Inferior parietal cortex (tissue), 1 donor: ENCODE data around the gene THAP3.

ENCODE experiments used
- DNase-seq: peaks from one replicate; pipeline ENCODE4 v3.0.0-alpha.2; 2016; ENCODE audit errors: extremely low spot score

THAP3 gene

DNA sequence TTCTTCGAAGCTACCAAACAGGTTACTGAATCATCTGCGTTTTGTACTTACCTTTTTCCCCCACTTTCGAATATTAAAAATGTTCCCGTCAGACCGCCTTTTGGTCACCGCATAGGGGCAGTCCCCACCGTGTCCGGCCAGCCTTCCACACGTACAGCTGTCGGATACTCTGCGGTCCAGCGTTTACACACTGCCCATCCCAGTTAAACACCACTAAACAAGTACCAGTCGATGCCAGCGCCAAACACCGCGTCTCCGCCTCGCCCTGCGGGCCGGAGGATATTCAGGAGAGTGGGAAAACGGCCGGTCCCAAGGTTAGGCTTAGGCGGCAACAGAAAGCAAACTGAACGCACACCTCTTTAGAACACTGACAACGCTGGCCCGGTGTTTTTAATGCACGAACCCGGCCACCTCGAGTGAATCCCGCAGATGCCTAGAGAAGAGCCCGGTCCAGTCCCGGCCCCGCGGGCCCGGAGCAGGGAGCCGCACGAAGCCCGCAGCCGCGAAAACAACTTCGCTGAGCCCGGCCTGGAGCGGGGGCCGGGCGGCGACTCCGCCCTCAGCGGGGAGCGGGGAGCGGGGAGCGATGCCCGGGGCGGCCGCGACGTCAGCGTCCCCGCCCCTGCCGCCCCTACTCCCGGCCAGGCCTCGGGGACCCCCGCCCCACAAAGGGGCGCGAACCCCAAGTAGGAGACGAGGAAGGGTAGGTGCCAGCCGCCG, 11.9 kb upstream of the THAP3 start:
- peak; percentile 64 for DNase-seq

DNA sequence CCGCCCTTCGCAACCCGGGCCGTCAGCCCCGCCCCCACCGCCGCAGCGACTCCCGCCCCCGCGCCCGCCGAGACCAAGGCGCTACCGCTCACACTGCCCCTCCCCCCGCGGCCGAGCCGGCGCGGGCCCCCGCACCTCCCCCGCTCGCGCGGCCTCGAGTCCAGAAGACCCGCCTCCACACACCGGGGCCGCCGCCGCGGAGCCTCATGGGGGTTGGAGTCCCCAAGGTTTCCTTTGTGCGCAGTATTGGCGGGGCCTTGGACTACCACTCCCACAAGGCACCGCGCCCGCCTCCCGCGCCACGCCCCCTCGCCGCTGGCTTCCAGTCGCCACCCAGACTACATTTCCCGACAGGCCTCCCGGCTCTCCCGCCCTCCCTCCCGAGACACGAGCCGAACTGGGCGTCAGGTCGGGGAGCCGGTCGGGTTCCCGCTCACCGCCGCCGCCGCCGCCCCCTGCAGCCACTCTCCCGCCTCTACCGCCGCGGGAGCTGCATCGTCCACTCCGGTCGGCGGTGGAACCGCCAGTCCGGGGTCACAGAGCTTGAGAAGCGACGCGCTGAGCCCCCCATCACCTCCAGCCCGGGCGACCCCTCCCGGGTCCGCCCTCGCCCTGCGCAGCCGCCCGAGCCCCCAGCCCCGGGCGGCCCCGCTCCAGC, 11.2 kb upstream of the THAP3 start, which contains the start of gene PHF13:
TSS of gene PHF13 (plus strand) at position 371 of the 658 bp plus-strand sequence. CDS start 336 bp downstream, outside the sequence.
- peak; percentile 98 for DNase-seq

DNA sequence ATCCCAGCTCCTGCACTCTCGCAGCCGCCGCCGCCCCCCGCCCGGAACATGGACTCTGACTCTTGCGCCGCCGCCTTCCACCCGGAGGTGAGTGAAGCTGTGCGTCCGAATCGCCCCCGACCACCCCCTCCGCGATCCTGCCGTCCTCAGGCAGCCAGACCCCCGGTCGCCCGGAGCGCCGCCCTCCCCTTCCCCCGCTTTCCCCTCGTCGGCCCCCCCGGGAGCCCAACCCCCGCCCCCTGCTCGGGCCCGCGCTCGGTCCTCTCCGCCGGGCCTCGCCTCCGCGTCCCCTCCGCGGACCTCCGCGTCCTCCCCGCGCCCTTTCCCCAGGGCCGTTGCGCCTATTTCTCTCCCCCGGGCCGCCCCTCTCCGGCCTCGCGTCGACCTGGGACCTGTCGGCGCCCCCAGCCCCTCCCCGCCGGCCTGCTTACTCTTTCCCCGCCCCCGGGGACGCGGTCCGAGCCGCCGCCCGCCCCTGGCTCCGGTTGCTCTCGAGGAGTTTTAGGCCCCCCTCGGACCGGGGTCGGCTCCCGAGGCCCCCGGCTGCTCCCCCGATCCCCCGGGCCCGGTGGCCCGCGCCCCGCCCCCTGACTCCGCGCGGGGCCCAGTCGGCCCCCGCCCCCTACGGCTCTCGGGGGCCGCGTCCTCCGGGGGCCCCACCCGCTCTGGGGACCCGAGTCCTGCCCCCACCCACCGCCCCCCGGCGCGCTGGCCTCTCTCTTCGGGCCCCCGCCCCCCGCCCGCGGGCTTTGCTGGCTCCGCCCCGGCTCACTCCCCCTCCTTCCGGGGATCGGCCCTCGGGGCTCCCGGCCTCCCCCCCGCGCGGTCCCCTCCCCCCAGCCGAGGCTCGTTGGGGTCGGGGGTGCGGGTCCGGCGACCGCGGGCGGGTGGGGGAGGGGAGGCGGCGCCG, 10.4 kb upstream of the THAP3 start:
- DNase-seq, result no peak

DNA sequence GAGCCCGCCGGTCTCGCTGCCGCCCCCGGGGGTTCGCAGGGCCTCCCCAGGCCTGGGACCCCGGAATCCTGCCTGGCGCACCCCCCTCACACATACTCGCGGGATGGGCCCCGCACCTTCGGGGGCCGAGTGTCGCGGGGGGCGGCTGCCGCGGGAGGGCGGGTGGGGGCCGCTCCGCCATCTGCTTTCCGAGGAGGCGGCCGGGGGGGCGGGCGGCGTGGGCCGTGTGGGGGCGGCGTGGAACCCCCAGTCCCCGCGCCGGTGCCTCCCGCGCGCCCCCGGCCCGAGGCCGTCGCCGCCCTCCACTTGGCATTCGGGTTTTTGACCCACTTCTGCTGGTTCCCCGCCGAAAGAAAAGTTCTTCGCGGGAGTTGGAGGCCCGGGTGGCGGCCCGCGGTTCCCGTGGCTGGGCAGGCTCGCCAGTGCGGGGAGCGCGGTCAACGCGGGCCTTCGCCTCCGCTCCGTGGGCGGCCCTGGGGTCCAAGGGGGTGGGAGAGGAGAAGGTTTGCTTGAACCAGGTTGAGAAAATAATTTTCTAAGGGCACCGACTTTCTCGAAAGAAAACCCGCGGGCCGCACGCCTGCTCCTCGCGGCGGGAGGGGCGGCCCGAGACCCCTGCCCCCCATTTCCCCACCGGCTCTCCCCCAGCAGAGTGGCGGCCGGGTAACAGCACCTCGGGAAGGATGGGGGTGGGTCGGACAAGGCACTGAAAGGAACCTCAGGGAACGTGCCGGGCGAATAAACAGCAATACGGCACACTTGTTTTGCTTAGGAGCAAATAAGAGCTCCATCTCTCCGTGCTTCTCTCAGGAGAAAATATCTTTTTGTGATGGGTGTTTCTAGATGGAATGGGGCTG, 9.5 kb upstream of the THAP3 start:
- no peak for DNase-seq

DNA sequence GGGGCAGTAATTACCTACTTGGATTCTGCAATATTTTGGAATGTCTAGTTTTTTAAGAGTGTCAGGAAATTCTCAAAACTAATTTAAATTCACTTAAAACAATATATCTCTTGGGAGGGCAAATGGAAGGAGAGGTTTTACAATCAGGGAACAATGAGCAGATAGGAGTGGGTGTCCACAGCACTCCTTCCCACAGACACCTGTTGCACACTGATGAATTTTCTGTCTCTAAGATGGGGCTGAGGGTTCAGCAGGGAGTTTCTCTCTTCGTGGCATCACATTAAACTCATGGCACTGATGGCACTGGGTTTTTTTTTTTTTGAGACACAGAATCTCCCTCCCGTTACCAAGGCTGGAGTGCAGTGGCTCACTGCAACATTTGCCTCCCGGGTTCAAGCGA, 5.6 kb upstream of the THAP3 start:
- DNase-seq, result no peak

DNA sequence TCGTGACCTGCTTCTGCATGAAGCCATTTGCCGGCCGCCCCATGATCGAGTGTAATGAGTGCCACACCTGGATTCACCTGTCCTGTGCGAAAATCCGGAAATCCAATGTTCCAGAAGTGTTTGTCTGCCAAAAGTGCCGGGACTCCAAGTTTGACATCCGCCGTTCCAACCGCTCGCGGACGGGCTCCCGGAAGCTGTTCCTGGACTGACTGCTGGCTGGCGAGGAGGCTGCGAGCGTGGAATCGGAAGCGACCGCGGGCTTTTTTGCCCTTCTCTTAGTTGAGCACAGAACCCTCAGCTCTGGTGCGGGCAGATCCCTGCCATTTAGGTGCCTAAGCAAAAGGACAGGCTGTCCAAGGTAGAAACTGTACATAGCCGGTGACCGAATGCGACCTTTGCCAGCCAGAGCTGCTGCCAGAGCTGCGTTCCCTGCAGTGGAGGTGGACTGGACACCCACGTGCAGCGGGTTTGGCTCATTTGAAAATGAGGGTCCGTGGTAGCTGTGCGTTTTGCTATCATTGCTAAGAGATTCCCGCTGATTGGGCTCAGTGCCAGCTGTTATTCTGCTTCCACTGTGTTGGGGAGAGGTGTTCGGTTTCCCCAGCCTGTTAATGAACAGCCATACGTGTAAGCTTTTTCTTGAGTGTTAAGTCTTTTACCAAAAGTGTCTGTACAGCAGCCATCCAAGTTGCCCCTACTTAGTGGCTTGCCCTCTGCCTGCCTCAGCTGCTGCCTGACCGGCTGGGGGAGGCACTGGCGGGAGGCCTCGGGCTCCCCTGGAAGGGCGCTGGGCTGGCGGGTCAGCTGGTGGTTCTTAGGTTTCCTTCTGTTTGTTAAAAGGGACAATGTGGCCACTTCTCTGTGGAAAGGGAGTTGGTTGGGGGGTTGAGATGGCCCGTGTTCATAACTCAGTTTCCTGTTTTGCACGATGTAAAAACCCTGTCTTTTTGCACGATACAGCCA, 3.0 kb upstream of the THAP3 start:
- no peak for DNase-seq

DNA sequence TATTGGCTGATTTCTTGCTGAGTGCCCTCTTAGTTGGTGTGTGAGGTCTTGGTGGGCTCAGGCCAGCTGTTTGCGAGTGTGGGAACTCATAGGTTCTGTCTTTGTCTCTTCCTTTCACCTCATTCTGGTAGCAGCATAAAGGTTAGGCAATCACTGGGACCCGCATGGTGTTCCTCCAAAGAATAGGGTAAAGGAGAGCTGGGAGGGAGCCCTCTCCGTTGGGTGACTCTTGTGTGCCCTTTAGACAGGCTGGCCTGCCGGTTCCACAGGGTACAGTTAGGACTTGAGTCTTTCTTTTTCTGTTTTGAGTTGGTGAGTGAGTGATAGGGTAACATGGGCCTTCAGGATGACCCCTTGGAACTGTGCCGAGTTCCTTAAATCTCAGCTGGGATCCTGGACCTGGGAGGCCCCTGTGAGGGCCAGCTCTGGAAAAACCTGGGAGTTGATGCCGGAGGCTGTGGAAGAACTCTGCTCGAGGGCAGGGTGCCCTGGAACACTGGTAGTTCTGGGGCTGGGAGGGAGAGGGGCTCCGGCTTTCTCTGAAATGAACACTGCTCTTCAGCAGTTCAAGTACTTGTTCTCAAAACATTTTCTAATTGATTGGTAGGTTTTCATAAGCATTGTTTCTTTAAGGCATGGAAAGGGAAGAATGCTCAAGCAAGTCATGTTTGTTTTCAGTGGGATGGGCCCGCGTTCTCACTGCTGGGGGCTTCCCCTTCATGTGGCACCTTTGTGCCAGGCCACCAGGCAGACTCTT, 2.1 kb upstream of the THAP3 start:
- DNase-seq, result no peak

DNA sequence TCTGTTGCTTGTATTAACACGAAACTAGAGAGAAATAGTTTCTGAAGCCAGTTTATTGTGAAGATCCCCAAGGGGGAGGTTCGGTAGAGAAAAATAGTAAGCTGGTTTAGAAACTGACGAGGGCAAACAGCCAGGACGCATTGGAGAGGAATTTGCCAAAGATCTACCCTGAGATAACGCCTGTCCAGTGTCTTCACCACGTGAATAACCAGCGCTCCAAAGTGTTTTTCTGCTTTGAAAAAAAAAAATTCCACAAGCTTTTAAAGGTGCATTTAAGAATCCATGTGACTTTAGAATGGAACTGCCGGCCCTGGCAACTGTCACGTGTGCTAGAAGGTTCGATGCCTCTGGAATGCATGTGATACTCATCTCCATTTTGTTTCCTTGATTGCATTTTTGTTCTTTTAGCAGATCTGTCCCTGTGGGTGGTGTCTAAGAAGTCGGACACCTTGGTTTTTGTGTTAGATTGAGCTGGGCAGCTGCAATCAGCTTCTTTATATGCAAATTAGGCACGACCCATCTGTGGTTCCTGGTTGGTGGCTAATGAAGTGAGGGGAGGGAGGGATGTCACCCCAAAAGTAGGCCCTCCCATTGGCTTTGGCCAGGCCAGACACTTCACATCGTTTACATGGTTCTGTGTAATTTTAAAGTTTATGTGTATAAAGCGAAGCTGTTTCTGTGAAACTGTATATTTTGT, 1.3 kb upstream of the THAP3 start:
- DNase-seq, result no peak

DNA sequence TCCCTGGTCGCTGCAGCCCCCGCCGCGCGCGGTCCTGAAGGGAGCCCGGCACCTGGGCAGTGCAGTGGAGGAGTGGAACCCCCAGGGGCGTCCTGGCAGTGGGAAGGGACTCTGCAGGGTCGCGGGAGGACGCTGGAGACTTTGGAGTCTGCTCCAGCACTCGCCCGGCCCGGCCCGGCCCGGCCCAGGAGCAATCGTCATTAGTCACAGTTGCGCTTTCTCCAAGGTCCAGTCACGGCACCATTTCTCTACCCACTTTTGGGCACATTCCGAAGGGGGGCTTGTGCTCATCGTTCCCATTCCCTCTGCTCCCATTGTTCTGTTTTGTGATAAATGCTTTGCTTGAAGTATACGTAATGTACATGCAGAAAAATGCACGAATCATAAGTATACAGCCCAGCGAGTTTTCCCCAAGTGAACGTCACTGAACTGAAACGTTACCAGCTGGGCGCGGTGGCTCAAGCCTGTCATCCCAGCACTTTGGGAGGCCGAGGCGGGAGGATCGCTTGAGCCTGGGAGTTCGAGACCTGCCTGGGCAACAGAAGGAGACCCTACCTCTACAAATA, 999 bp downstream of the THAP3 start:
- no peak for DNase-seq

DNA sequence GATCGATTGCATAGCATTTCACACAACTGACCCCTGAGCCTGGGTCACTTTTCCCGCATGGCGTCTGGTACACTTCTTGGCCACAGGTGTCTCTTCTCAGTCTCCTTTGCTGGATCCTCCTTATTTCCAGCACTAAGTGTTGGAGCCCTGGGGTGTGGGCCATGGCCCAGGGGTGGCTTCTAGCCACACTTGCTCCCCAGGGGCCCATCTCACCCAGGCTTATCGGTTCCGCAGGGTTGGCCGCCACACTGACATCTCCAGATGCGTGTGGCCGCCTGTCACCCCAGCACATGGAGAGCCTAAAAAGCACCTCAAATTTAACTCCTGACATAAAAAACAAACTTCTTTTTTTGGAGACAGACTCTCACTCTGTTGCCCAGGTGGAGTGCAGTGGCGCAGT, 2.4 kb downstream of the THAP3 start:
- no peak for DNase-seq

DNA sequence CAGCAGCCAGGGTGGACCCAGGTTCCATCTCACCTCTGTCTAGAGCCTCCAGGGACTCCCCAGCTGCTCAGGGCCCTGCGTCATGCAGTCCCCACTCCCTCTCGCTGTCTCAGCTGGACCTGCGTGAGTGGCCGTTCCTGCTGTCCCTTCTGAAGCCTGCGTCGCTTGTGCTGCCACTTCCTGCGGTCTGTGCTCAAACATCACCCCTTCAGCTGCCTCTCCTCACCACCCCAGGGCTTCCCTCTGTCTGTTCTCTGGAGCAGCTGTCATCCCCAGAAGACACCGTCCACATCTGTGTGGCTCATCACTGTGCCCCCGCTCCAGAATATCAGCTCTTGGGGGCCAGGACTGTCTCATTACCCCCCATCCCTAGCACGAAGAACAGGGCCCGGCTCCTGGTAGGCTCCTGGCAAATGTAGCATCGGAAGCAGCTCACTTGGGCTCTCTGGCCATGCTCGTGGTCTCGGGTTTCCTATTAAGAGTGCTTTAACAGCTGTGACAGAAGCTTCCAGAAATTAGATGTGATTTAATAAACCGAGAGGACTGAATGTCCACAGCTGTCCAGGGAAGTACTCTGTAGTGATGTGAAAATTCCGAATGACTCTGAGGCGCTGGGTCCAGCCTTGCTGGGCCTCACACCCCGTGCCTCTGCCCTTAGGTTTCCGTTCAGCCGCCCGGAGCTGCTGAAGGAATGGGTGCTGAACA, 3.3 kb downstream of the THAP3 start:
- no peak for DNase-seq

DNA sequence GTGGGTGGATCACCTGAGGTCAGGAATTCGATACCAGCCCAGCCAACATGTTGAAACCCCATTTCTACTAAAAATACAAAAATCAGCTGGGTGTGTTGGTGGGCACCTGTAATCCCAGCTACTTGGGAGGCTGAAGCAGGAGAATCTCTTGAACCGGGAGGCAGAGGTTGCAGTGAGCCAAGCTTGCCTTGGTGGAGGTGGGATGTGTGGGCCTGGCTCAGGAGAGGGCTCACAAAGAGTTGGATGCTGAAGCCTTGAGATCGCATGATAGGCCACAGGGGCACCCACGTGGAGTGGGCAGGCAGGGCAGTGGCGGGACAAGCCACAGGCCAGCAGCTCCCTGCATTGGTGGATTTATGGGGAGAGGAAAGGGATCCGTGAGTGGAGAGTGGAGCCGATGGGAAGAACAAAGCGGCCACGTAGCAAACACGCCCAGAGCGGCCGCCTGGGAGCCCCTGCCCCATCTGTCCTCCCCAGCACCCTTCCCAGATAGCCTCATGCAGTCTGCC, 4.4 kb downstream of the THAP3 start:
- no peak for DNase-seq

DNA sequence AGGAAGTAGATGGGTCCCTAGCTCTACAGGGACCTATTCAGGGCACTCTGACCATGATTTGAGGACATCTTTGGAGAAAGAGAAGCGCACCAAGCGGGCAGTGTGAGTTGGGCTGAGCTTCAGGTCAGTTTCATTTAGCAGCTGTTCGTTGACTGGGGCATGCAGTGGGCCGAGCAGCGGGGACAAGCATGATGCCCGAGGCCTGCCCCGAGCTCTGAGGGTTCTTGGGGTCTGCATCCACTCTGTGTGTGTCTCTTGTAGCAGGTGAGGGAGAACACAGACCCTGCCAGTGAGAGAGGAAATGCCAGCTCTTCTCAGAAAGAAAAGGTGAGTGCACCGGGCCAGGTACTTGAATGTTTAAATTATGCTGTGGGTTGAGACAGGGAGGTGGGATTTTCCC, 5.4 kb downstream of the THAP3 start:
- no peak for DNase-seq

DNA sequence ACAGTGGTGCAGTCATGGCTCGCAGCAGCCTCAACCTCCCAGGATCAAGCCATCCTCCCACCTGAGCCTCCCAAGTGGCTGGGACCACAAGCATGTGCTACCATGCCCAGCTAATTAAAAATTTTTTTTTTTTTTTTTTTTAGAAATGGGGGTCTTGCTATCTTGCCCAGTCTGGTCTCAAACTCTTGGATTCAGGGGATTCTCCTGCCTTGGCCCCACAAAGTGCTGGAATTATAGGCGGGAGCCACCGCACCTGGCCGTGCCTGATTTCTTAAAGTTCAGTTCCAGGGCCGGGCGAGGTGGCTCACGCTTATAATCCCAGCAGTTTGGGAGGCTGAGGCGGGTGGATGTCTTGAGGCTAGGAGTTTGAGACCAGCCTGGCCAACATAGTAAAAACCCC, 6.4 kb downstream of the THAP3 start:
- no peak for DNase-seq

DNA sequence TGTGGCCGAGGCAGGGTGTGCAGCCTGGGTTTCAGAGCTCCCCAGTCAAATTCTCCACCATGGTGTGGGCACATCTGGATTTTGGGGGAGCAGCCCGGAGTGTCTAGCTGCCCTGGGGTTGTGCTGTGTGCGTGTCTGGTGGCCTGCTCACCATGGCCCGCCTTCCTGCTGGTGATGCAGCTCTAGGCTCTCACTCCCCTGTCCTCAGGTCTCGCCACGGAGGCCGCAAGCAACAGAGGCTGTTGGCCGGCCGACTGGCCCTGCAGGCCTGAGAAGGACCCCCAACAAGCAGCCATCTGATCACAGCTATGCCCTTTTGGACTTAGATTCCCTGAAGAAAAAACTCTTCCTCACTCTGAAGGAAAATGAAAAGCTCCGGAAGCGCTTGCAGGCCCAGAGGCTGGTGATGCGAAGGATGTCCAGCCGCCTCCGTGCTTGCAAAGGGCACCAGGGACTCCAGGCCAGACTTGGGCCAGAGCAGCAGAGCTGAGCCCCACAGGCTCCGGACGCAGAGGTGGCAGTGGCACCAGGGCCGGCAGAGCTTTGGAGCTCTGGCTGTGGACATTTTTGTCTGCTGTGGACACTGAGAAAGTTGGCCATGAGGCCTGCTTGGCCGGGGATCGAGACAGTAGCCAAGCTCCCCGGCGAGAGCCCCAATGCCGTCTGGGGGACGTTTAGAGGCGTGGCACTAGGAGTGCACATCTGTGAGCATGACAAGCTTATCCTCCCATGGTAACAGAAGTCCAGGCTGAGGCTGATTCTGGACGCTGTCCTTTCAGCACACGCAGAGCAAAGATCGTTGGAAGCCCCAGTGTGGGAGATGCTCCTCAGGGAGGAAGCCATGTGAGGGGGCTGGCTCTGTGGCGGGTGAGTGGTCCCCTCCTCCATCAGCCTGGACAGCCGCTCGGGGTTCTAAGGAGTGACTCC, 8.2 kb downstream of the THAP3 start:
- no peak for DNase-seq

DNA sequence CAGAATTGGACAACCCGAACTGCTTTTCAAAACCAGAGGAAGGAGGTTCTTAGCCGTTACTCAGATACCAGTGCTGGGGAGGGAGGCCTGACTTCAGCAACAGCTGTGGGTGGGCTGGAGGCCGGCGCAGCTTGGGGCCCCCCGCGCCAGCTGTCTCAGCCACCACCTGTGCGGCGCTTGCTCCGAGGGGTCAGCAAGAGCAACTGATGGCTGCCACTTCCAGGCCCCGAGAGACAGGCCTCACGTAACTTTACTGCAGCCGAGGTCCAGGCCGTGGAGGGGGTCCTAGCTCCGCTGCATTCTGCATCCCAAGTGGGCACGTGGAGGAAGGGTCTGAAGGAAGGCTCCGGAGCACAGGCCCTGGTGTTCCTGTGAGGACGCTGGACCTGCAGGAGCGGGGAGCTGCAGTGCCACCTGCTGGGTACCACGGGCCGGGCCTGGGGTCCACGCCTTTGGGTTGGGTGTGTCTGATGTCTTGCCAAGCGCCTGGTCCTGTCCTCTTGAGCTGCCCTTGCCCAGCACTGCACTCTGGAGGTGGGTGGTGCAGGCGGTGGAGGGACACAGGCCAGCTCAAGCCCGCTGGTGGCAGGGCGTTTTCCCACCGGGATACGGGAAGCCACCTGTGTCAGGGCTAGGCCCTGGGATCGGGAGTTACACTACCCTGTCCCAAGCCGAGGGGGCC, 9.8 kb downstream of the THAP3 start:
- no peak for DNase-seq
